HG03558 (cell line): ENCODE measurements around the gene CGREF1.
A peak's percentile ranks its signal among the peaks of the same experiment; 100 is the strongest.

ENCODE experiments used
- ATAC-seq: cut with Tn5 transposase; IDR thresholded peaks from one replicate; pipeline ENCODE4 v1.9.1; 2021; ENCODE audit warnings: moderate number of reproducible peaks; ENCODE audit not compliant: unreplicated experiment; ENCODE audit errors: extremely low read depth

CGREF1 gene

DNA sequence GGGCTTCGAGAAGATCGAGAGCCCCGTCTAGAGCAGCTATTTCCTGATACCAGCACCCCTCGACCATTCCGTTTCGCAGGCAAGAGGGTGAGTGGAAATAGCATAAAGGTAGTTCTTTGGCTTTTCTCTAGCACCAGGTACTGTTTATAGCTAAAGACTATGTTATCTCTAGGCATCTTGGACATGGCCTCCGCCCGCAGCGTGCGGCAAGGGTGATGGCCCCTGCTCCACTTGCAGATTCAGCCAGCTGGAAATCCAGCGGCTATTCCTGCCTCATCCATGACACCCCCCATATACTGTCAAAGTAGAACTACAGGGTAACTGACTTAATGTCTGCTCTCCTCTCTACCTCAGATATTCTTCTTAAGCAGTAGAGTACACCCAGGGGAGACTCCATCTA, 64.2 kb downstream of the CGREF1 start:
- no peak for ATAC-seq

DNA sequence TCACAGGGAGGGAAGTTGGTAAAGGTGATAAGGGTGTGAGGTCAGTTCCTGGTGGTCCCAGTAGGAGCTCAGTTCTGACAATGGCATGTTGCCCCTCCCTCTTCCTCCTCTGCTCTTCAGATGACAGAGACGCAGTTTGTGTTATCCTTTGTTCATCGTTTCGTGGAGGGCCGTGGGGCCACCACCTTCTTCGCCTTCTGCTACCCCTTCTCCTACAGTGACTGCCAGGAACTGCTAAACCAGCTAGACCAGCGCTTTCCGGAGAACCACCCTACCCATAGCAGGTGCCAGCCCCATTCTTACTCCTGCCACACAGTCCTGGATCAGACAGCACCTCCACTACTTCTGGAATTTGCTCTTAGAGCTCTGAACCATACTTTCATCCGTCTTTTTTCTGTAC, 65.2 kb downstream of the CGREF1 start:
- ATAC-seq = no peak

DNA sequence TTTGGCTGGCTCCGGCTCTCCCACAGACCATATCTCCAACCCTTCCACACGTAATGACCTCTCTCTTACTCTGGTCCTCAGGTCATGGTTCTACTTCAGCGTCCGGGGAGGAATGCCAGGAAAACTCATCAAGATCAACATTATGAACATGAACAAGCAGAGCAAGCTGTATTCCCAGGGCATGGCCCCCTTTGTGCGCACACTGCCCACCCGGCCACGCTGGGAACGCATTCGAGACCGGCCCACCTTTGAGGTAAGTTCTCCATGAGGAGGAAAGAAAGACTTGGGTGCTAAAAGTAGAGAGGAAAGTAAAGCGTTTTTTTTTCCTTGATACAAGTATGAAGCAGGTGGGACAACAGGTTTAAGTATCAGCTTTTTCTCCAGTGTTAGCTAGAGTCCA, 65.6 kb downstream of the CGREF1 start:
- no peak for ATAC-seq

- no peak for ATAC-seq
Measured at GRCh38 chr2:27051902-27052645, 66.9 kb downstream of the CGREF1 start.

DNA sequence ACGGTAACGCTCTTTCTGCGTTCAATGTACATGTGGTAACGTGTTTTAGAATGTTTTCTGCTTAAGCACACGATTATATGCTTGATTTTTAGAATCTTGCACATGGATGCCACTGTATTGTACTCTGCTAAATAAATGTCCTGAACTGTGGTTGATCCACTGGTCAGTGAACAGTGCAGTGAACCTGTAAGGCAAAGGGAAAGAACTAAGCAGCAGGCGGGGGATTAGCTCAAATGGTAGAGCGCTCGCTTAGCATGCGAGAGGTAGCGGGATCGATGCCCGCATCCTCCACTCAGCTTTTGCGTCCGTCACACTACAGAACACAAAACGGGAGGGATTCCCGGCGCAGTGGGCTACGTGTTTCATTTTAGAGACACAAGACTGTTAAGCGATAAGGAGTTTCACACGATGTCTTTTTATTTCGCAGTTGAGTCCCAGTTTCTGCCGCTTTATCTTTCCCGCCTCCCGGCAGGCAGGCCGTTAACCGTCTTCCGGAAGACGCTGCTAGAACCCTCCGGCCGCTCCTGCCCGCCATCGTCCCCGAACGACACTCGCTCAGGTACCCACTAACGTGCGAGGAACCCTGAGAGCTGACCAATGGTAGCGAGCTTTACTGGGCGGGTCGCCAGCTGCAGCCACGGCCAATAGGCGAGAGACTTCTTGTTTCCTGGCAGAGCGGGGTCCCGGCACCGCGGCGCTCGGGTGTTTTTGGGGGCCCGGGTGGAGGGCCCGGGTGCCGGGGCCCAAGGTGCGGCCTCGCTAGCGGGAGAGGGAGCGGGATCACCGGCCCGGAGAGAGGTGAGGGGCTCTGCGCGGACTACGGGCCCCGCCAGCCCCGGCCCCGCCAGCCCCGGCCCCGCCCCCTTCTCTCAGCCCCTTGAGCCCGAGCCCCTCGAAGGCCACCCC, 67.7 kb downstream of the CGREF1 start, which contains the start of gene AGBL5:
Gene AGBL5, plus strand, starts transcription at position 673 of the 906 bp plus-strand sequence. CDS start 1,291 bp downstream, outside the sequence.
- ATAC-seq = peak; percentile 37
